Right lobe of liver (tissue), 6 donors: ENCODE data around the gene SEPTIN2. TPM values are rescaled to one million over a fixed set of nuclear protein-coding genes. Genes with fewer than 3 reads are reported as not detected.
"Not testable (repeated sequence)": the region's sequence is repeated elsewhere in the genome, so short reads cannot be mapped to it uniquely, and the experiment has no call there.

Experiments
- ATAC-seq, 4 donors: fragments of 200-7000 bp; cut with Tn5 transposase; one replicate each; pipeline ENCODE4 v1.9.1; 2020; ENCODE audit warnings: mild to moderate bottlenecking in 4 of 4, moderate library complexity in 4 of 4
- DNase-seq, 3 donors: peaks; one replicate each; pipeline ENCODE4 v3.0.0-alpha.2; 2020
- H3K27ac ChIP-seq, 3 donors: fragments of 200-600 bp; one replicate each; pipeline ENCODE4 v1.8.0; 2022
- H3K27me3 ChIP-seq, 2 donors: fragments of 200-600 bp; one replicate each; pipeline ENCODE4 v1.8.0; 2022
- H3K36me3 ChIP-seq, 4 donors: fragments of 200-600 bp; sonication (generic) in 1 of 4; one replicate each; pipeline versions ENCODE4 v1.5.1 to v1.8.0; 2017 to 2022; ENCODE audit warnings: control low read depth in 1 of 4
- H3K4me1 ChIP-seq, 4 donors: fragments of 200-600 bp; sonication (generic) in 1 of 4; one replicate each; pipeline versions ENCODE4 v1.5.1 to v1.8.0; 2017 to 2022; ENCODE audit warnings: control low read depth in 1 of 4
- H3K4me3 ChIP-seq, 3 donors: fragments of 200-600 bp; one replicate each; pipeline ENCODE4 v1.8.0; 2022
- H3K9me3 ChIP-seq, 4 donors: fragments of 200-600 bp; sonication (generic) in 1 of 4; one replicate each; pipeline versions ENCODE4 v1.5.1 to v1.8.0; 2017 to 2022; ENCODE audit warnings: control low read depth in 1 of 4
- CTCF ChIP-seq, 4 donors: fragments of 200-600 bp in 3 of 4; fragments of 450-650 bp in 1 of 4; IDR thresholded peaks; one replicate each; pipeline versions ENCODE4 v1.5.1 to v1.8.0; 2016 to 2022; ENCODE audit warnings: antibody characterized with exemption in 4 of 4, mild to moderate bottlenecking in 2 of 4
- POLR2A ChIP-seq: fragments of 450-650 bp; IDR thresholded peaks from one replicate; pipeline ENCODE4 v1.6.1; 2017; ENCODE audit warnings: antibody characterized with exemption, mild to moderate bottlenecking
- WGBS: methylation state at CpG from one replicate; pipeline ENCODE4 v1.1.6; 2018; ENCODE audit warnings: low coverage, low lambda C conversion rate; ENCODE audit not compliant: insufficient coverage; ENCODE audit errors: missing lambda C conversion rate; 5-methylcytosine and 5-hydroxymethylcytosine counted together
- intact Hi-C, 2 donors: fragments of 100-400 bp; cut with DNase I; formaldehyde crosslinking; loops; one replicate each; pipeline versions ENCODE4 v1.11.2 to v1.14.1; 2022
- total RNA-seq, 6 experiments: library from RNA; depleted of rRNA in 2 of 6; stranded (reverse); fragments of >200 nt in 2 of 6; fragmentation: NEBNext Ultra II Directional in 3 of 6; extraction: Animal tissue kit (Norgen Biotek cat#: 25700) in 3 of 6; gene quantifications; one replicate each; pipeline versions ENCODE4 v1.1.0 to v1.2.4, GENCODE V29; 2016 to 2023
- donor health status: DM: no; HTN: yes; CAD: no.
- donor health status: DM: no; HTN: no; CAD: no.
- donor health status: DM: no; HTN: no; CAD: no.
- donor health status: DM: no; HTN: yes; CAD: no.
- donor health status: DM: no; HTN: yes; CAD: no.

Gene SEPTIN2
- total RNA-seq, 6 experiments from 2014 or later: 66.6 to 97.9 (median 86.2) TPM

DNA sequence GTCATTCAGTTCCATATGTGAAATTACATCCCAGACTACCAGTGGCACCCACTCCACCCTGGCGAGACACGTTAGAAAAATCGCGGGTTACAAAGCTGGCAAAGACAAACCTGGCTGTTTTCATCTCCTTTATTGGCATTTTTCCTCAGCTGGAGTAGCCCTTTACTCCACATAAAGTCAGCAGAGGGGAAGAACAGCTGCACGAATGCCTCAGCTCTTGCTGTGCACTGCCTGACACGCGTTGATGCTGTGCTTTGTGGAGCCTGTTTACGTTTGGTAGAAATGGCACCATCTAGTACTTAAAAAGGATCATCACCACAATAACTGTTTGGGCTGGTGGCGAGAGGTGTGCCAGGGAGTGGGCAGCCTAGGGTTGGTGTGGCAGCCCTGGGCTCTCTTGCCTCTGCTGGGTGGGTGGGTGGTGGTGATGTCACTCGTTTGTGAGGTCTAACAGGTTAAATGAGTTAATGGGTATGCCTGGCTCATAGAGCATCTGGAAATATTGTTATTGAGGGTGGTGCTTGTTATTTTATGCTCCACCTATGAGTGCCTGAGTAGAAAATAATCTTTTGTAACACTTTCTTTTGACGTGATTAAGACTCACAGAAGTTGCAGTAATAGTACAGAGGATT is 56.8 kb downstream of the SEPTIN2 start:
- intact Hi-C loops: no loop called here
- Histone ChIP-seq H3K36me3 (no peaks in the 10 kb centered on the region), H3K4me3 (no peak overlapping the region), H3K27me3 (no peaks in the 10 kb centered on the region), H3K27ac (no peak overlapping the region), H3K9me3 (no peaks in the 10 kb centered on the region), H3K4me1 (peaks cover 0 to 20% (median 3%) of the 10 kb centered on the region in 4 donors)
- WGBS: 51% methylated on average over 7 of the region's 11 CpGs
- no peak for DNase-seq
- TF ChIP-seq CTCF (IDR thresholded peaks at IDR 0.05): no peak
- no peak for TF ChIP-seq POLR2A
- no peak for ATAC-seq

GRCh38 chr2:241373446-241373845 is 57.7 kb downstream of the SEPTIN2 start:
- intact Hi-C loops: no loop called here
- TF ChIP-seq POLR2A (no peak), CTCF (IDR thresholded peaks at IDR 0.05) (no peak)
- WGBS: 77% methylated on average over 3 of the region's 3 CpGs
- H3K36me3 ChIP-seq: no peaks in the 10 kb centered on the region
- no peak for ATAC-seq
- peaks cover 0 to 24% (median 3%) of the 10 kb centered on the region in 4 donors for H3K4me1 ChIP-seq
- H3K27me3 ChIP-seq: no peaks in the 10 kb centered on the region
- H3K9me3 ChIP-seq: no peaks in the 10 kb centered on the region
- DNase-seq: no peak
- H3K4me3 ChIP-seq: no peak overlapping the region
- H3K27ac ChIP-seq: no peak overlapping the region

DNA sequence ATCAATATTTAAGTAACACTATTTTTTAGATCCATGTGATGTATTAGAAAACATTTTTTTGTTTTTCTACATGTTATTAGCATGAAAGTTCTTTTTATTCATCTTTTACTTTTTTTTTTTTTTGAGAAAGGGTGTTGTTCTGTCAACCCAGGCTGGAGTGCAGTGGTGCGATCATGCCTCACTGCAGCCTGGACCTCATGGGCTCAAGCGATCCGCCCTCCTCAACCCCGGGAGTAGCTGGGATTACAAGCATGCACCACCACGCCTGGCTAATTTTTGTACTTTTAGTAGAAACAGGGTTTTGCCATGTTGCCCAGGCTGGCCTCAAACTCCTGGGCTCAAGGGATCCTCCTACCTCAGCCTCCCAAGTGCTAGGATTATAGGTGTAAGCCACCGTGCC is 58.2 kb downstream of the SEPTIN2 start:
- intact Hi-C loops, H3K27me3 ChIP-seq, H3K27ac ChIP-seq, DNase-seq, H3K36me3 ChIP-seq, ATAC-seq, H3K4me3 ChIP-seq, H3K9me3 ChIP-seq: not testable (repeated sequence)
- peaks cover 0 to 24% (median 3%) of the 10 kb centered on the region in 4 donors for H3K4me1 ChIP-seq
- 62% methylated on average over 3 of the region's 6 CpGs for WGBS

DNA sequence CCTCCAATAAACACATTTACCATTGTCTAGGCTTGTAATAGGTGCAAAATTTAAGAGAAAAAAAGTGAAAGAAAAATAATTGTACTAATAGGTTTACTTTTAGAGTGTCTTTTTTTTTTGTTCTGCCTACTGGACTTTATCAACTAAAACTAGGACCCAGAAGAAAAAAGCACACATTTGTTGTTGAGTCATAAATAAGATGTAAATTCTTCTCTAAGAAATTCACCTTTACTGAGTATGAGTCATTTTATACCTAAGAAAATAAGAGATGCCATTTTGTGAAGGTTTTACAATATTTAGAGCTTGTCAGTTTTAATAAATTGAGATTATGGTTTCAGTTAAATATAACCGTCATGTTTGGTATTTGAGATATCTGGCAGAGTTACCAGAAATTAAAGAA is 59.6 kb downstream of the SEPTIN2 start:
- Histone ChIP-seq H3K4me3 (no peak overlapping the region), H3K9me3 (no peaks in the 10 kb centered on the region), H3K27ac (no peak overlapping the region), H3K27me3 (no peaks in the 10 kb centered on the region), H3K36me3 (no peaks in the 10 kb centered on the region), H3K4me1 (peaks cover 0 to 24% (median 3%) of the 10 kb centered on the region in 4 donors)
- ATAC-seq (no peak), DNase-seq (no peak)
- intact Hi-C loops: no loop called here
- WGBS: 83% methylated on average over 1 of the region's 1 CpG
- no peak for TF ChIP-seq POLR2A
- no peak for TF ChIP-seq CTCF (IDR thresholded peaks at IDR 0.05)

DNA sequence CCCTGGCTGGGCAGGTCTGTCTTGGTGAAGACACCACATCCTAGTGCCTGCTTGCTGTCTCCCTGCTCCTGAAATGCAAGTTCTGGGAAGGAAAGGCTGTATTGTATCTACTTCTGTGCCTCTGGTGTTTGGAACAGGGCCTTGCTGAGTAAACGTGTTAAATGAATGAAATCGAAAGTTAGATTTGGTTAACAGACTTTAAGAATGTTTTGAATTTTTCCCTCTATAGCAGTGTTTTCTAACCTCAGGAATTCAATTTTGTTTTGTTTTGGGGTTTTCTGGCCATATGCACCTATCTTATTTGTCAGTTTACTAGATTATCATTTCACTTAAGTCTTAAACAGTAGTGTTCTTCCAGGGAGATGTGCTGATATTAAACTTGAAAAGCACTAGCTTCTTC is 61.1 kb downstream of the SEPTIN2 start:
- Histone ChIP-seq H3K36me3 (no peaks in the 10 kb centered on the region), H3K27me3 (no peaks in the 10 kb centered on the region), H3K9me3 (no peaks in the 10 kb centered on the region), H3K4me1 (peaks cover 0 to 24% (median 3%) of the 10 kb centered on the region in 4 donors), H3K27ac (no peak overlapping the region), H3K4me3 (no peak overlapping the region)
- peak in 2 of 4 donors; percentile 27 to 54 for ATAC-seq
- intact Hi-C loops: no loop called here
- DNase-seq: no peak
- 42% methylated on average over 2 of the region's 2 CpGs for WGBS
- TF ChIP-seq POLR2A (no peak), CTCF (IDR thresholded peaks at IDR 0.05) (no peak)
